COR-L47 (cell line): Measurements from ENCODE around the gene SLC13A3.

Experiments
- DNase-seq: peaks from one replicate; lab custom pipeline; 2025; lab: John Stamatoyannopoulos, UW

SLC13A3 gene

GRCh38 chr20:46635514-46636136 lies 15.6 kb downstream of the SLC13A3 start:
- no peak for DNase-seq

GRCh38 chr20:46634528-46634927 lies 16.7 kb downstream of the SLC13A3 start:
- DNase-seq: no peak

DNA sequence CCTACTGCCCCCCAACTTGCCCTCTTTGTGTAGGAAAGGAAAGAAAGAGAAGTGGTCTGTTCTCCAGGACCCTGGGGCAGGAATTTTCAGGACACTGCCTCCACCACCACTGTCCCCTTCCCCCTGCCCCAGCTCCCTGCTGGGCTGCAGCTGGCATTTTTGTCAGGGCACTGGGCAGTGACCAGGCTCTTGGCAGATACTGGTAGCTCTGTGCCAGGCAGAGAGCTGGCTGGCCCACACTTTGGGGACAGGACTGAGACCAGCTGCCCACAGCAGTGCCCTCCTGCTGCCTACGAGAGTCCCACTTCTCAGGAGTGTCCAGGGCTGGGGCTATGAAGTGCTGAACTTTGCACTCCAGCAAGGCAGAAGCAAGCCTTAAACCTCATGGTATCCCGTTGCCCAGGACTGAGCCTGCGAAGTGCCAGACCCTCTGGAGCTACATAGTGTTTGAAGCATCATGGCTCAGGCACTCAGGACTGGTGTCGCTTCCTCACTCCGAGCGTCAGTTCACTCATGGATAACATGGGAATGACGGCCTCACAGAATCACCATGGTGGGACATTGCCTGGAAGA lies 19.3 kb downstream of the SLC13A3 start:
- DNase-seq: no peak

GRCh38 chr20:46631212-46631869 lies 19.9 kb downstream of the SLC13A3 start:
- no peak for DNase-seq

- no peak for DNase-seq
Observed at GRCh38 chr20:46630306-46630705, 21.0 kb downstream of the SLC13A3 start.

GRCh38 chr20:46629341-46629740 lies 21.9 kb downstream of the SLC13A3 start:
- no peak for DNase-seq

DNA sequence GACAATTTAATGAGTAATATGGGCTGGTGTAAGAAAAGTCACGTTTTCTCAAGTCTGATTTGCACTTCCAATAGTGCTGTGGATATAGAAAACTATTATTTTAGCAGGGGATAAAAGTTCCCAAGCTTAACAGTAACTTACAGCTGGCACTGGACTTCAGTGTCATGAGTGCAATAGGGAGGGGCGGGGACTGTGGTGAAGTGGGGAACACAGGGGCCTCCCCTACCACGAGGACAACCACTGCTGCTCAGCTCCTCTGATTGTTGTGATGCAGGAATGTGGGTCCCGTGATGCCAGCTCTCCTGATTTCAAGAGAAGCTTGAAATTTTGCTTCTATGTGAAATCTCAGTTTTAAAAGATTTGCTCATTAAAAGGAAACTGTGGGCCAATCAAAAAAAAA lies 24.0 kb downstream of the SLC13A3 start:
- no peak for DNase-seq

DNA sequence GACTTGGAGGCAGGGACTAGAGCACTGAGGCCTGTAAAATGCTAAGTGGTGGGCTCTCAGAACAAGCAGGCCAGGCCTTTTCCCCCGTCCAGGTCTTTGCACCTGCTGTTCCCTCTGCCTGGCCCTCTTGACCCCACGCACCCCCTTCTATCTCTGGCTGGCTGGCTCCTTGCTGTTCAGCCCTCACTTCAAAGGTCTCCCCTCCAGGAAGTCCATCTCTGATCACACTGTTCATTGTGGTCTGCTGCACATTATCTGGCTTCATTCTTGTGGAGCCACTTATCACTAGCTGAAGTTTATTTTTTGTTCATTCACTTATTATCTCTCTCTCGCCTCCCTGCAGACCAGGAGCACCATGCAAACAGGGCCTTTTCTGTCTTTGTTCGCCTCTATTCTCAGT lies 24.5 kb downstream of the SLC13A3 start:
- no peak for DNase-seq

- DNase-seq: no peak
Observed at GRCh38 chr20:46625875-46626373, 25.3 kb downstream of the SLC13A3 start.

- DNase-seq: no peak
Observed at GRCh38 chr20:46624946-46625345, 26.3 kb downstream of the SLC13A3 start.

DNA sequence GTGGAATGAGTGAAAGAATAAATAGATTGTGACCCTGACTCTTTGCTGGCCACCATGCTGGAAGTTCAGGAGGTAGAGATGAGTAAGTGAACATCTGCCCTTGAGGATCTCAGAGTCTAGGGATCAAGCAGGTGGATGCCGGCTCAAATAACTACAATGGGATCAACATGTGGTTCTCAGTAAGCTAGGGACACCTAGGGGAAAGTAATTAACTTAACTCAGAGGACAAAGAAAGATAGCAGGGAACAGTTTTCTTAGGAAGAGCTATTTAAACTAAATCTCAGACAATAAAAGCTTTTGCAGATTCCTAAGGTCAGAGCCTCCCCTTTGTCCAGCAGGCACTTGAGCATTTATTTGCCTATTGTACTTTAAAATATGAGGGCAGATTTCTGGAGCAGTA lies 29.1 kb downstream of the SLC13A3 start:
- DNase-seq: no peak

DNA sequence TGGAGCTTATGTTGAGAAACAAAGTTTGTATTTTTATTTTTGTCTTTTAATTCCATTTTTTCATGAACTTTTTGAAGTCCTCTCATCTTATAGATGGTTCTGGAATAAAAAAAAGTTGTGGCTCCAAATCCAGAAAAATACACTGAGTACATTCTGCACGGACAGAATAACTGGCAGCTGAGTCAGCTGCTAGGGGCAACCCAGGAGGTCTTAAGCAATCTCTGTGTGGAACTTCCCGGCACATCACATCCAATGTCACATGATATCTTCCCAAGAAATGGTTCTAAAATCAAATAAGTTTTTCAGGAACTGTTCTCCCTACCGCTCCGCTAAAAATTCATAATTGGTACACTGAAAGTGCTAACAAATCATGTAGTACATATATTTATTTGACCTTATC lies 29.8 kb downstream of the SLC13A3 start:
- DNase-seq: no peak

GRCh38 chr20:46619445-46619844 lies 31.8 kb downstream of the SLC13A3 start:
- no peak for DNase-seq

GRCh38 chr20:46618316-46619100 lies 32.8 kb downstream of the SLC13A3 start:
- DNase-seq: no peak

- no peak for DNase-seq
Observed at GRCh38 chr20:46614503-46614902, 36.8 kb downstream of the SLC13A3 start.

GRCh38 chr20:46610145-46610544 lies 41.1 kb downstream of the SLC13A3 start:
- DNase-seq: no peak

DNA sequence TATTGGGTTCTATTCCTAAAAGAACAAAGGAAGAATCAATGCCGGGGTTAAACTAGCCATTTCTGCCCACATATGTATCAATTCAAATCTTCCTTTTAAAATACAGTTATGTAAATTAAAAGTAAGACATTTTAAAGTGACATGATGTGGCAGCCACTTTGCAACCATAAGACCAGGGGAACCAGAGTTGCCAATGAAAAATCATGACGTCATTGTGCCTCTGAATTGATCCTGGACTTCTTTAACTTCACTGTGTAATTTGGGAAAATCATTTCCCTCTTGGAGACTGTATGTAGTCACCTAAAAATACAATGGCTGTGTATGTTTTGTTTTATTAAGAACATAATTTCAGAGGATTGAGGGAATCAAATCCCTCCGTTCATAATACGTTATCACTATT lies 42.2 kb downstream of the SLC13A3 start:
- DNase-seq: no peak

- no peak for DNase-seq
Observed at GRCh38 chr20:46607849-46608497, 43.3 kb downstream of the SLC13A3 start.

DNA sequence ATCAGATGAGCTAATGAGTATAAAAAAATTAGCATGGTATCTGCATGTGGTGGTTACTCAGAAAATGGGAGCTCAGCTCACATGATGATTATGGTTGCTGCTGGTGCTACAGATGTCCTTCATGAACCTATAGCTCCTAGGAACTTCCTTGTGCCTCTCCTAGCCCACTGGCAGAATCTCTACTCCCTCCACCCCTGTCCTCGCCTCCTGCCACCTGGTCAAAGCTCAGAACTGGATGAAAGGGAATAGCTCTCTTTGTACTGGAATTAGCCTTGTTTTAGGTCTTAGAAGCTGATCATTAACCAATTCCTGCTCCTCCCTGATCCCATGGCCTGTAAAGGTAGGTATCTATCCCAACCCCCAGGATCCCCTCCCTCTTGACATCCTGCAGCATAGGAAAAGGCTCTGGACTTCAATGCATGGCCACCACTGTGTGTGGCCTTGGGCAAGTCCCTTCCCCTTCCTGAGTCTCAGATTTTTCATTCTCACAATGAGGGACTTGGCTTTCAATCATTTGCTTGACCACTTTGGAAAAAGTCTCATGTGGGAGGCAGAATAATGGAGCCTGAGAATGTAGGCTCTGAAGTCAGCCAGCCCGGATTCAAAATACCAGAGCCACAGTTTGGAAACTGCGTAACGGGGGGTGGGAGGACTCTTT lies 43.9 kb downstream of the SLC13A3 start:
- no peak for DNase-seq

DNA sequence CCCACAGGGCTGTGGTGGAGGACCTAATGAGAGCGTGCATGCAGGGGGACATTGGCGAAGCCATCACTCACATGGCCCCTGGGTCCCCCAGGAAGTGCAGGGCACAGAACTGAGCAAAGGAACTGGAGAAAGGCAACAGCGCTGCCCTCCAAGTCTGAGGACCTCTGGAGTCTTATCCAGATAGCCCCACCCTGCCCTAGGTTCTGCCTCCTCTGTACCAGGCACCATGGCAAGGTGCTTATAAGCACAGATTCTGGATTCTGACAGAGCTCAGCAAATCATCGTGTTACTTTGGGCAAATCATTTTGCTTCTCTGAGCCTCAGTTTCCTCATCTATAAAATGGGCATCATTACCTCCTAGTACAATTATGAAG lies 44.5 kb downstream of the SLC13A3 start:
- DNase-seq: no peak

- no peak for DNase-seq
Observed at GRCh38 chr20:46605978-46606816, 45.1 kb downstream of the SLC13A3 start.
